WTC11 (cell line): ENCODE data around the gene CTBP1. TPM values are rescaled to one million over a fixed set of nuclear protein-coding genes. Genes with fewer than 3 reads are reported as not detected.

Experiments used
- ATAC-seq: fragments of 200-7000 bp; cut with Tn5 transposase; 2 replicates; pipeline ENCODE4 v1.10.0; 2021; ENCODE audit warnings: mild to moderate bottlenecking, moderate library complexity
- CTCF ChIA-PET: fragments of 300-600 bp; sonication (Branson Sonifier 250); formaldehyde crosslinking; loops from one replicate; lab custom pipeline; 2021; ENCODE audit warnings: antibody characterized with exemption; lab: Charles Lee
- POLR2A ChIA-PET: fragments of 350-600 bp; sonication (Branson Sonifier 250); formaldehyde crosslinking; loops from one replicate; lab custom pipeline; 2021; ENCODE audit warnings: antibody characterized with exemption; lab: Charles Lee
- DNase-seq: peaks from one replicate; pipeline ENCODE4 v3.0.0; 2021; ENCODE audit warnings: low spot score
- H3K27ac Mint-ChIP-seq: 2 replicates; pipeline ENCODE4 v1.8.0; 2021; ENCODE audit warnings: mixed read lengths
- H3K27me3 Mint-ChIP-seq: 2 replicates; pipeline ENCODE4 v1.8.0; 2021; ENCODE audit warnings: low read depth, mild to moderate bottlenecking, moderate library complexity, mixed read lengths
- H3K36me3 Mint-ChIP-seq: 2 replicates; pipeline ENCODE4 v1.8.0; 2021; ENCODE audit warnings: mixed read lengths
- H3K4me1 Mint-ChIP-seq: 2 replicates; pipeline ENCODE4 v1.8.0; 2022; ENCODE audit warnings: mixed read lengths
- H3K4me3 Mint-ChIP-seq: 2 replicates; pipeline ENCODE4 v1.8.0; 2021; ENCODE audit warnings: mild to moderate bottlenecking, moderate library complexity, mixed read lengths
- H3K9me3 Mint-ChIP-seq: 2 replicates; pipeline ENCODE4 v1.8.0; 2021; ENCODE audit warnings: mixed read lengths
- ARID4B ChIP-seq: sonication (generic); formaldehyde crosslinking; IDR thresholded peaks from 2 replicates; pipeline ENCODE4 v1.8.0; 2023; ENCODE audit warnings: missing genetic modification reagents, mild to moderate bottlenecking, borderline replicate concordance
- ATF1 ChIP-seq: sonication (generic); formaldehyde crosslinking; IDR thresholded peaks from 2 replicates; pipeline ENCODE4 v1.8.1; 2023; ENCODE audit warnings: mild to moderate bottlenecking, moderate library complexity, missing genetic modification reagents
- CBFB ChIP-seq: sonication (generic); formaldehyde crosslinking; IDR thresholded peaks from 2 replicates; pipeline ENCODE4 v1.8.1; 2022; ENCODE audit warnings: mild to moderate bottlenecking, low read depth, missing genetic modification reagents
- EMX1 ChIP-seq: fragments of 250-450 bp; sonication (Bioruptor Pico); IDR thresholded peaks from 2 replicates; pipeline ENCODE4 v1.8.0; 2021; ENCODE audit warnings: mild to moderate bottlenecking
- FOXJ3 ChIP-seq: sonication (generic); formaldehyde crosslinking; IDR thresholded peaks from 2 replicates; pipeline ENCODE4 v1.9.0; 2021; ENCODE audit warnings: missing genetic modification reagents, mild to moderate bottlenecking, borderline replicate concordance
- FOXP1 ChIP-seq: sonication (generic); formaldehyde crosslinking; IDR thresholded peaks from 2 replicates; pipeline ENCODE4 v1.8.0; 2022; ENCODE audit warnings: missing genetic modification reagents, mild to moderate bottlenecking, moderate library complexity, borderline replicate concordance
- HMGXB4 ChIP-seq: sonication (generic); formaldehyde crosslinking; IDR thresholded peaks from 2 replicates; pipeline ENCODE4 v1.8.1; 2023; ENCODE audit warnings: mild to moderate bottlenecking, moderate library complexity, missing genetic modification reagents
- IRF2 ChIP-seq: sonication (generic); formaldehyde crosslinking; IDR thresholded peaks from 2 replicates; pipeline ENCODE4 v1.8.0; 2022; ENCODE audit warnings: low read depth, missing genetic modification reagents, borderline replicate concordance
- MAX ChIP-seq: sonication (generic); formaldehyde crosslinking; IDR thresholded peaks from 2 replicates; pipeline ENCODE4 v1.8.0; 2022; ENCODE audit warnings: mild to moderate bottlenecking, missing genetic modification reagents
- NFATC4 ChIP-seq: fragments of 250-450 bp; sonication (Bioruptor Pico); IDR thresholded peaks from 2 replicates; pipeline ENCODE4 v1.9.0; 2021; ENCODE audit warnings: mild to moderate bottlenecking
- NR3C1 ChIP-seq: sonication (generic); formaldehyde crosslinking; conservative IDR thresholded peaks from 2 replicates; pipeline ENCODE4 v1.8.1; 2023; ENCODE audit warnings: low read depth, mild to moderate bottlenecking, missing genetic modification reagents
- OVOL2 ChIP-seq: fragments of 250-450 bp; sonication (Bioruptor Pico); IDR thresholded peaks from 2 replicates; pipeline ENCODE4 v1.9.0; 2021; ENCODE audit warnings: mild to moderate bottlenecking, borderline replicate concordance
- PRDM15 ChIP-seq: sonication (generic); formaldehyde crosslinking; IDR thresholded peaks from 2 replicates; pipeline ENCODE4 v1.8.0; 2022; ENCODE audit warnings: missing genetic modification reagents
- RORB ChIP-seq: fragments of 250-450 bp; sonication (Bioruptor Pico); IDR thresholded peaks from 2 replicates; pipeline ENCODE4 v1.9.0; 2021; ENCODE audit warnings: mild to moderate bottlenecking
- SMAD3 ChIP-seq: sonication (generic); formaldehyde crosslinking; IDR thresholded peaks from 2 replicates; pipeline ENCODE4 v1.8.0; 2022; ENCODE audit warnings: missing genetic modification reagents, mild to moderate bottlenecking, borderline replicate concordance
- SP1 ChIP-seq: sonication (generic); formaldehyde crosslinking; conservative IDR thresholded peaks from 2 replicates; pipeline ENCODE4 v1.8.1; 2022; ENCODE audit warnings: missing genetic modification reagents
- ZMAT4 ChIP-seq: fragments of 250-450 bp; sonication (Bioruptor Pico); IDR thresholded peaks from 2 replicates; pipeline ENCODE4 v1.9.0; 2021; ENCODE audit warnings: mild to moderate bottlenecking
- ZNF121 ChIP-seq: sonication (generic); formaldehyde crosslinking; IDR thresholded peaks from 2 replicates; pipeline ENCODE4 v1.8.0; 2023; ENCODE audit warnings: missing genetic modification reagents
- ZNF219 ChIP-seq: sonication (generic); formaldehyde crosslinking; IDR thresholded peaks from 2 replicates; pipeline ENCODE4 v1.8.0; 2023; ENCODE audit warnings: missing genetic modification reagents, mild to moderate bottlenecking, borderline replicate concordance
- ZNF532 ChIP-seq: fragments of 250-450 bp; sonication (Bioruptor Pico); IDR thresholded peaks from 2 replicates; pipeline ENCODE4 v1.9.0; 2021; ENCODE audit warnings: mild to moderate bottlenecking, borderline replicate concordance
- total RNA-seq: library from RNA; stranded (reverse); gene quantifications from 3 replicates; pipeline ENCODE4 v1.2.3, GENCODE V29; 2021

The CTBP1 gene
- total RNA-seq, 1 experiment from 2014 or later: 143 TPM

- TF ChIP-seq HMGXB4 (CRISPR knock-in tag) (peak; percentile 96), NFATC4 (CRISPR knock-in tag) (no peak), RORB (CRISPR knock-in tag) (no peak), ARID4B (CRISPR knock-in tag) (peak; percentile 84; the same call in 1 of the 2 replicates), SMAD3 (CRISPR knock-in tag) (0 out of 2 replicates have a peak, but pooled peaks have one; percentile 60), FOXP1 (peak; percentile 85), SP1 (CRISPR knock-in tag) (peak; percentile 74)
Measured at GRCh38 chr4:1167244-1167949, 81.5 kb downstream of the CTBP1 start (continued).

GRCh38 chr4:1166509-1167243 is 82.3 kb downstream of the CTBP1 start:
- Mint-ChIP-seq H3K4me3 (peak overlapping the region; percentile 70), H3K27me3 (peaks cover 74% of the 10 kb centered on the region), H3K36me3 (no peaks in the 10 kb centered on the region), H3K9me3 (peaks cover 12% of the 10 kb centered on the region), H3K4me1 (peaks cover 2% of the 10 kb centered on the region; the same call in 1 of the 2 replicates), H3K27ac (no peak overlapping the region)
- ATAC-seq (no peak), DNase-seq (no peak)
- CTCF ChIA-PET: interaction anchor here (0.8 to 2.2 kb wide), 5 partner anchors 8 to 101 kb away, joined by 3 to 11 read pairs (median 4); no protein-coding TSS in a partner anchor
- POLR2A ChIA-PET: no interaction called here
- TF ChIP-seq IRF2 (CRISPR knock-in tag) (no peak), ZMAT4 (no peak), MAX (CRISPR knock-in tag) (no peak), ZNF532 (CRISPR knock-in tag) (no peak), ZNF121 (no peak), NR3C1 (CRISPR knock-in tag) (no peak), RORB (CRISPR knock-in tag) (no peak), EMX1 (CRISPR knock-in tag) (no peak), PRDM15 (no peak), ZNF219 (no peak), FOXJ3 (CRISPR knock-in tag) (no peak), OVOL2 (no peak), CBFB (CRISPR knock-in tag) (no peak), ATF1 (CRISPR knock-in tag) (no peak)
